ENCODE data around the gene DUSP5. TPM values are rescaled to one million over a fixed set of nuclear protein-coding genes. Genes with fewer than 3 reads are reported as not detected.

The DUSP5 gene
- total RNA-seq, 1 donor: 64.2 TPM

- Histone ChIP-seq H3K27me3 (ENCODE audit: insufficient read depth, low read length) (peaks cover 6% of the 10 kb centered on the region), H3K4me1 (ENCODE audit: insufficient read depth, low read length) (peaks cover 4% of the 10 kb centered on the region), H3K4me3 (ENCODE audit: low read length) (no peak overlapping the region), H3K9me3 (ENCODE audit: low read depth, low read length) (no peaks in the 10 kb centered on the region)
These were observed 62.3 kb downstream of the DUSP5 start for GRCh38 chr10:110560012-110560411.

Other genes starting within 250 kb of the DUSP5 start
- gene SMNDC1, start 193.0 kb upstream of the DUSP5 start, total RNA-seq: 19.8 TPM
- 34.6 TPM for gene SMC3, start 69.8 kb downstream of the DUSP5 start, total RNA-seq
- 1.0 TPM for gene RBM20, start 146.4 kb downstream of the DUSP5 start, total RNA-seq

Measured in mononuclear cell (primary cell).